Gastroesophageal sphincter (tissue), 3 donors: ENCODE measurements around the gene KRTAP10-5.
"Not testable (repeated sequence)": the region's sequence is repeated elsewhere in the genome, so short reads cannot be mapped to it uniquely, and the experiment has no call there.

Source experiments
- CTCF ChIP-seq, 4 experiments: fragments of 200-600 bp in 2 of 4; fragments of 450-650 bp in 2 of 4; sonication (generic) in 1 of 4; IDR thresholded peaks; one replicate each; pipeline ENCODE4 v1.5.1; 2017 to 2019; ENCODE audit warnings: antibody characterized with exemption in 4 of 4, mild to moderate bottlenecking in 2 of 4, moderate library complexity in 2 of 4
- POLR2A ChIP-seq, 2 donors: fragments of 450-650 bp; IDR thresholded peaks; one replicate each; pipeline ENCODE4 v1.6.1; 2017; ENCODE audit warnings: antibody characterized with exemption in 2 of 2, mild to moderate bottlenecking in 2 of 2, moderate library complexity in 1 of 2

DNA sequence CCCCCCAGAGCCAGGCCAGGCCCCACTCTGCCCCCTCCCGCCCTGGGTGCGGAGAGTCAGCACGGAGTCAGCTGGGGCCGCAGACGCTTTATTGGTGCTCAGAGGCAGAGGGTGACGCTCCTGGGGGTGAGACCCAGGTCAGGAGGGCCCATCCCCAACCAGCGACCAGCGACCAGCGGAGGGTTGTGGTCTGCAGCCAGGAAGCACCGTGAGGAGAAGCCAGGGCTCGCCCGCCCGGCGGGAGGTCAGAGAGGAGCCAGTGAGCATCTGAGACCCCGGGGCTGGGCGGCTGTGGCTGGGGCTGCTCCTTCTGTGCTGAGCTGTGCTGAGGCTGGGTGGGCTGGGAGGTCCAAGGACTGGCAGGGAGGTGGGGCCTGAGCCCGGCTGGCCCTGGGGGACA is 30.1 kb downstream of the KRTAP10-5 start:
- not testable (repeated sequence) for TF ChIP-seq POLR2A, CTCF (IDR thresholded peaks at IDR 0.05)
